IMR-90 (cell line): ENCODE measurements around the gene OR6T1. TPM values are rescaled to one million over a fixed set of nuclear protein-coding genes. Genes with fewer than 3 reads are reported as not detected.

Experiments
- ATAC-seq: fragments of 200-7000 bp; cut with Tn5 transposase; 2 replicates; pipeline ENCODE4 v1.9.1; 2020; ENCODE audit warnings: low read depth, mild to moderate bottlenecking, moderate library complexity
- BruUV-seq: library from RNA; stranded (reverse); fragments of 400-500 nt; replicated peaks from 2 replicates; lab custom pipeline; 2021; lab: Mats Ljungman, UMichigan
- CTCF ChIA-PET: fragments of 300-600 bp; formaldehyde crosslinking; extraction: SDS; loops from one replicate; lab custom pipeline; 2021; ENCODE audit warnings: antibody characterized with exemption; lab: Yijun Ruan, JAX
- POLR2A ChIA-PET: fragments of 300-600 bp; sonication (Branson Sonifier 250); formaldehyde crosslinking; loops from one replicate; lab custom pipeline; 2022; ENCODE audit warnings: antibody characterized with exemption; ENCODE audit not compliant: unreplicated experiment; lab: Charles Lee
- DNase-seq: peaks from one replicate; pipeline ENCODE4 v3.0.0; 2013
- H2AFZ ChIP-seq: replicated peaks from 2 replicates; pipeline ENCODE3; 2013; ENCODE audit warnings: low read length, mild to moderate bottlenecking; ENCODE audit not compliant: poor library complexity
- H2AK5ac ChIP-seq: 2 replicates; pipeline ENCODE4 v1.6.1; 2013; ENCODE audit warnings: low read depth, low read length, inconsistent platforms
- H2AK9ac ChIP-seq: replicated peaks from 2 replicates; pipeline ENCODE3; 2013; ENCODE audit warnings: mild to moderate bottlenecking, low read depth, low read length, moderate library complexity; ENCODE audit not compliant: poor library complexity
- H2BK120ac ChIP-seq: 2 replicates; pipeline ENCODE4 v1.6.1; 2013; ENCODE audit warnings: low read depth, low read length, inconsistent platforms
- H2BK15ac ChIP-seq: 3 replicates; pipeline ENCODE4 v1.6.1; 2013; ENCODE audit warnings: low read depth, low read length, inconsistent platforms
- H2BK20ac ChIP-seq: 2 replicates; pipeline ENCODE4 v1.6.1; 2013; ENCODE audit warnings: low read depth, mild to moderate bottlenecking, inconsistent platforms, low read length, moderate library complexity
- H2BK5ac ChIP-seq: 2 replicates; pipeline ENCODE4 v1.6.1; 2013; ENCODE audit warnings: mild to moderate bottlenecking, low read depth, low read length, inconsistent platforms; ENCODE audit not compliant: poor library complexity, severe bottlenecking
- H3K14ac ChIP-seq: replicated peaks from 2 replicates; pipeline ENCODE4 v1.6.1; 2013; ENCODE audit warnings: low read depth, low read length, inconsistent platforms
- H3K18ac ChIP-seq: 2 replicates; pipeline ENCODE4 v1.6.1; 2013; ENCODE audit warnings: low read depth, low read length, control low read depth
- H3K23ac ChIP-seq: 2 replicates; pipeline ENCODE4 v1.6.1; 2013; ENCODE audit warnings: low read depth, low read length, inconsistent platforms
- H3K27ac ChIP-seq: 2 replicates; pipeline ENCODE4 v1.5.1; 2013; ENCODE audit warnings: mild to moderate bottlenecking, control low read depth, low read length; ENCODE audit not compliant: insufficient read depth
- H3K27me3 ChIP-seq: 2 replicates; pipeline ENCODE4 v1.6.1; 2013; ENCODE audit warnings: low read length; ENCODE audit not compliant: control insufficient read depth, insufficient read depth
- H3K36me3 ChIP-seq: 2 replicates; pipeline ENCODE4 v1.6.1; 2013; ENCODE audit warnings: low read length, mixed read lengths; ENCODE audit not compliant: control insufficient read depth, insufficient read depth
- H3K4ac ChIP-seq: 2 replicates; pipeline ENCODE4 v1.6.1; 2013; ENCODE audit warnings: low read depth, low read length, inconsistent platforms
- H3K4me1 ChIP-seq: 2 replicates; pipeline ENCODE4 v1.6.1; 2013; ENCODE audit warnings: low read length, mixed read lengths; ENCODE audit not compliant: control insufficient read depth, insufficient read depth
- H3K4me2 ChIP-seq: 2 replicates; pipeline ENCODE4 v1.6.1; 2013; ENCODE audit warnings: low read depth, mild to moderate bottlenecking, control low read depth, low read length, moderate library complexity
- H3K4me3 ChIP-seq: 2 replicates; pipeline ENCODE4 v1.5.1; 2013; ENCODE audit warnings: low read depth, mild to moderate bottlenecking, control low read depth, low read length, moderate library complexity; ENCODE audit not compliant: insufficient read depth
- H3K56ac ChIP-seq: 2 replicates; pipeline ENCODE4 v1.6.1; 2013; ENCODE audit warnings: low read length, inconsistent platforms; ENCODE audit not compliant: insufficient read depth; ENCODE audit errors: extremely low read depth
- H3K79me1 ChIP-seq, 2 experiments: 2 replicates each; pipeline ENCODE4 v1.6.1; 2013; ENCODE audit warnings: low read length in 2 of 2, inconsistent platforms in 1 of 2, low read depth in 1 of 2
- H3K9ac ChIP-seq: 2 replicates; pipeline ENCODE4 v1.6.1; 2013; ENCODE audit warnings: low read depth, low read length, control low read depth
- H3K9me1 ChIP-seq: 2 replicates; pipeline ENCODE4 v1.6.1; 2013; ENCODE audit warnings: low read length, inconsistent platforms; ENCODE audit not compliant: insufficient read depth
- H3K9me3 ChIP-seq: 2 replicates; pipeline ENCODE4 v1.6.1; 2013; ENCODE audit warnings: low read length; ENCODE audit not compliant: control insufficient read depth, insufficient read depth
- H4K20me1 ChIP-seq: 2 replicates; pipeline ENCODE4 v1.6.1; 2013; ENCODE audit warnings: low read length, inconsistent platforms; ENCODE audit not compliant: insufficient read depth
- H4K5ac ChIP-seq: 2 replicates; pipeline ENCODE4 v1.6.1; 2013; ENCODE audit warnings: mild to moderate bottlenecking, low read depth, low read length, control low read depth
- H4K8ac ChIP-seq, 2 experiments: 2 replicates each; pipeline ENCODE4 v1.6.1; 2013; ENCODE audit warnings: low read depth in 2 of 2, low read length in 2 of 2, control low read depth in 1 of 2, inconsistent platforms in 1 of 2
- H4K91ac ChIP-seq: 2 replicates; pipeline ENCODE4 v1.6.1; 2013; ENCODE audit warnings: low read depth, low read length, inconsistent platforms; ENCODE audit not compliant: insufficient read depth
- CEBPB ChIP-seq: IDR thresholded peaks from 2 replicates; pipeline ENCODE4 v1.6.1; 2012; ENCODE audit warnings: low read depth, low read length, improper control_type of control experiment
- CHD1 ChIP-seq: IDR thresholded peaks from 2 replicates; pipeline ENCODE4 v1.6.1; 2012; ENCODE audit warnings: low read depth, low read length, improper control_type of control experiment
- CTCF ChIP-seq: conservative IDR thresholded peaks from 2 replicates; pipeline ENCODE4 v1.5.1; 2012; ENCODE audit warnings: mild to moderate bottlenecking, low read depth, low read length, improper control_type of control experiment
- ELK1 ChIP-seq: fragments of 150-350 bp; IDR thresholded peaks from 2 replicates; pipeline ENCODE4 v1.6.1; 2016; ENCODE audit warnings: low read depth, mild to moderate bottlenecking, low read length, moderate library complexity, borderline replicate concordance
- FOS ChIP-seq: fragments of 150-350 bp; IDR thresholded peaks from 2 replicates; pipeline ENCODE4 v1.6.1; 2016; ENCODE audit warnings: low read depth, low read length
- MAFK ChIP-seq: IDR thresholded peaks from 2 replicates; pipeline ENCODE4 v1.6.1; 2012; ENCODE audit warnings: low read depth, low read length, improper control_type of control experiment
- MAZ ChIP-seq: IDR thresholded peaks from 2 replicates; pipeline ENCODE4 v1.6.1; 2012; ENCODE audit warnings: low read depth, mild to moderate bottlenecking, low read length, improper control_type of control experiment, moderate library complexity, borderline replicate concordance
- MXI1 ChIP-seq: IDR thresholded peaks from 2 replicates; pipeline ENCODE4 v1.6.1; 2012; ENCODE audit warnings: low read depth, mild to moderate bottlenecking, low read length, moderate library complexity, borderline replicate concordance
- NFE2L2 ChIP-seq: fragments of 150-350 bp; IDR thresholded peaks from 2 replicates; pipeline ENCODE4 v1.6.1; 2016; ENCODE audit warnings: low read depth, mild to moderate bottlenecking, low read length
- POLR2A ChIP-seq: IDR thresholded peaks from 2 replicates; pipeline ENCODE4 v1.6.1; 2012; ENCODE audit warnings: mild to moderate bottlenecking, low read depth, low read length
- RAD21 ChIP-seq: IDR thresholded peaks from 2 replicates; pipeline ENCODE4 v1.6.1; 2012; ENCODE audit warnings: low read length, improper control_type of control experiment
- SMC3 ChIP-seq: fragments of 150-350 bp; IDR thresholded peaks from 2 replicates; pipeline ENCODE4 v1.6.1; 2016; ENCODE audit warnings: low read depth, mild to moderate bottlenecking, antibody characterized with exemption, low read length, moderate library complexity
- USF2 ChIP-seq: fragments of 150-350 bp; IDR thresholded peaks from 2 replicates; pipeline ENCODE4 v1.6.1; 2017; ENCODE audit warnings: mild to moderate bottlenecking, antibody characterized with exemption, low read length, low read depth
- WGBS, 2 experiments: methylation state at CpG; one replicate each; pipeline versions ENCODE4 v1.1.5 to v1.1.7; 2013; ENCODE audit warnings: missing lambda C conversion rate in 2 of 2; ENCODE audit not compliant: insufficient read length in 1 of 2; ENCODE audit errors: extremely low coverage in 2 of 2; 5-methylcytosine and 5-hydroxymethylcytosine counted together
- dilution Hi-C: fragments of 300-500 bp; cut with HindIII; formaldehyde crosslinking; loops from one replicate; pipeline ENCODE4 v1.14.3; 2018; ENCODE audit warnings: low sequenced_read_pairs; ENCODE audit not compliant: unreplicated experiment
- in situ Hi-C: fragments of 300-500 bp; cut with MboI; formaldehyde crosslinking; loops from 3 replicates; pipeline ENCODE4 v1.14.3; 2019; ENCODE audit warnings: low sequenced_read_pairs, inconsistent platforms, mixed read lengths
- intact Hi-C: fragments of 100-400 bp; cut with micrococcal nuclease; formaldehyde crosslinking; loops from 2 replicates; pipeline ENCODE4 v1.10.0; 2022
- polyA plus RNA-seq, 3 experiments: library from polyadenylated mRNA; depleted of rRNA; stranded (reverse); fragments of >200 nt; gene quantifications; 2 replicates each; pipeline ENCODE4 v1.2.3, GENCODE V29; 2012; ENCODE audit warnings: low replicate concordance in 1 of 3
- total RNA-seq: library from RNA; depleted of rRNA; stranded (reverse); fragments of >200 nt; gene quantifications from 2 replicates; pipeline ENCODE4 v1.2.3, GENCODE V29; 2012

OR6T1 gene
- total and polyA plus RNA-seq, 2 of the 4 experiments (the other 2 are of a cell fraction): not detected

GRCh38 chr11:123901867-123902266, 41.8 kb downstream of the OR6T1 start, which contains the start of gene OR8D4:
OR8D4 (plus strand) TSS chr11:123902167; CDS start chr11:123906432, 4,265 bp downstream.
- no peaks in the 10 kb centered on the region for H4K20me1 ChIP-seq
- H3K23ac ChIP-seq: no peak within 1 kb of the TSS
- H3K27ac ChIP-seq: no peak within 1 kb of the TSS
- H3K27me3 ChIP-seq: no peaks in the 10 kb centered on the region
- in situ Hi-C loops: no loop called here
- no peak for TF ChIP-seq NFE2L2
- TF ChIP-seq RAD21: no peak
- TF ChIP-seq CTCF: no peak
- no peak for TF ChIP-seq CEBPB
- TF ChIP-seq POLR2A: no peak
- TF ChIP-seq MAFK: no peak
- TF ChIP-seq CHD1: no peak
- TF ChIP-seq USF2: no peak
- TF ChIP-seq MXI1: no peak
- TF ChIP-seq FOS: no peak
- no peak for TF ChIP-seq SMC3
- no peak for TF ChIP-seq ELK1
- TF ChIP-seq MAZ: no peak
- 0 out of 2 replicates have a peak, but pooled peaks cover 2% of the 10 kb centered on the region for H3K9me3 ChIP-seq
- no peak within 1 kb of the TSS for H2BK120ac ChIP-seq
- no peak within 1 kb of the TSS for H2BK20ac ChIP-seq
- H3K14ac ChIP-seq: no peak within 1 kb of the TSS
- H4K8ac ChIP-seq: no peak within 1 kb of the TSS
- no peak within 1 kb of the TSS for H2AK9ac ChIP-seq
- no peak within 1 kb of the TSS for H2AK5ac ChIP-seq
- H3K4me2 ChIP-seq: no peak within 1 kb of the TSS
- POLR2A ChIA-PET: no interaction called here
- ATAC-seq (no peak), DNase-seq (no peak)
- no peak within 1 kb of the TSS for H3K56ac ChIP-seq
- intact Hi-C loops: no loop called here
- no peak within 1 kb of the TSS for H3K4ac ChIP-seq
- no peaks in the 10 kb centered on the region for H3K9me1 ChIP-seq
- no peaks in the 10 kb centered on the region for H3K36me3 ChIP-seq
- no peak within 1 kb of the TSS for H2BK15ac ChIP-seq
- no peak within 1 kb of the TSS for H4K5ac ChIP-seq
- no peaks in the 10 kb centered on the region for H3K79me1 ChIP-seq
- no peak within 1 kb of the TSS for H2AFZ ChIP-seq
- H3K9ac ChIP-seq: no peak within 1 kb of the TSS
- dilution Hi-C loops: no loop called here
- BruUV-seq: no TSS peak
- H2BK5ac ChIP-seq: no peak within 1 kb of the TSS
- WGBS, 2 experiments: no CpG with 5 or more reads among the region's 1 CpG
- H3K4me1 ChIP-seq: no peaks in the 10 kb centered on the region
- CTCF ChIA-PET: no interaction called here
- no peak within 1 kb of the TSS for H3K18ac ChIP-seq
- H3K4me3 ChIP-seq: no peak within 1 kb of the TSS
- H4K91ac ChIP-seq: no peak within 1 kb of the TSS
